Adrenal gland (tissue), 19 donors: ENCODE measurements around the gene OR6A2. TPM values are rescaled to one million over a fixed set of nuclear protein-coding genes. Genes with fewer than 3 reads are reported as not detected.

Experiments used
- DNase-seq, 7 donors: peaks; one replicate each; pipeline ENCODE4 v3.0.0-alpha.2; 2019 to 2020
- H3K27ac ChIP-seq, 5 donors: fragments of 200-600 bp; sonication (generic) in 4 of 5; 1 replicate in 3 of 5; 2 replicates in 2 of 5; pipeline versions ENCODE4 v1.5.1 to v1.8.0; 2016 to 2020; ENCODE audit warnings: mild to moderate bottlenecking in 1 of 5
- H3K27me3 ChIP-seq: fragments of 200-600 bp; 2 replicates; pipeline ENCODE4 v1.8.0; 2021
- H3K36me3 ChIP-seq, 2 donors: fragments of 200-600 bp; replicated peaks in 1 of 2; 1 replicate in 1 of 2; 2 replicates in 1 of 2; pipeline versions ENCODE4 v1.5.1 to v1.8.0; 2018 to 2022
- H3K4me1 ChIP-seq, 2 donors: fragments of 200-600 bp; replicated peaks in 1 of 2; 1 replicate in 1 of 2; 2 replicates in 1 of 2; pipeline versions ENCODE4 v1.5.1 to v1.8.0; 2018 to 2021
- H3K4me3 ChIP-seq, 4 donors: fragments of 200-600 bp; sonication (generic) in 3 of 4; one replicate each; pipeline ENCODE4 v1.5.1; 2016 to 2018
- H3K9me3 ChIP-seq, 3 donors: fragments of 200-600 bp; sonication (generic) in 1 of 3; replicated peaks in 1 of 3; 1 replicate in 2 of 3; 2 replicates in 1 of 3; pipeline versions ENCODE4 v1.5.1 to v1.8.0; 2016 to 2021
- CTCF ChIP-seq, 6 experiments: fragments of 450-650 bp in 4 of 6; fragments of 200-600 bp in 2 of 6; sonication (generic) in 1 of 6; IDR thresholded peaks; 1 replicate in 5 of 6; 2 replicates in 1 of 6; pipeline versions ENCODE4 v1.5.1 to v1.8.0; 2016 to 2021; ENCODE audit warnings: antibody characterized with exemption in 6 of 6, mild to moderate bottlenecking in 2 of 6, moderate library complexity in 1 of 6
- POLR2A ChIP-seq, 2 donors: fragments of 450-650 bp; IDR thresholded peaks; one replicate each; pipeline ENCODE4 v1.6.1; 2017; ENCODE audit warnings: antibody characterized with exemption in 2 of 2, mild to moderate bottlenecking in 2 of 2, moderate library complexity in 1 of 2
- WGBS, 4 donors: extraction: QIAGEN DNeasy Blood & Tissue Kit in 2 of 4; methylation state at CpG; one replicate each; pipeline versions ENCODE4 v1.1.5 to v1.1.7; 2013 to 2017; 5-methylcytosine and 5-hydroxymethylcytosine counted together
- intact Hi-C, 2 donors: fragments of 100-400 bp; cut with DNase I; formaldehyde crosslinking; loops; one replicate each; pipeline versions ENCODE4 v1.14.1 to v1.15.0; 2022 to 2023
- long read RNA-seq, 10 donors: library from polyadenylated mRNA in 3 of 10; unstranded in 2 of 10; stranded (forward) in 1 of 10; transcript quantifications; one replicate each; pipeline ENCODE4 v2.0.0 and lab custom pipeline, GENCODE V29; 2021 to 2026
- polyA plus RNA-seq, 3 donors: library from polyadenylated mRNA; stranded (reverse); fragments of 200-250 nt in 2 of 3; fragments of 350-450 nt in 1 of 3; fragmentation: Illumina TruSeq in 1 of 3; extraction: RNeasy Lipid Tissue Mini Kit (QIAGEN cat#74804) in 1 of 3; gene quantifications; one replicate each; pipeline ENCODE4 v1.2.3, GENCODE V29; 2013 to 2014
- total RNA-seq, 9 donors: library from RNA; depleted of rRNA in 4 of 9; stranded (reverse); fragments of >200 nt in 4 of 9; fragments of 120-200 nt in 1 of 9; fragmentation: NEBNext Ultra II Directional in 1 of 9; extraction: Animal tissue kit (Norgen Biotek cat#: 25700) in 1 of 9; gene quantifications; one replicate each; pipeline versions ENCODE4 v1.1.0 to v1.2.4, GENCODE V29; 2013 to 2023
- donor health status: healthy with polysubstance abuse.
- donor health status: Bipolar disorder and iron deficiency.
- donor health status: DM: yes; HTN: yes; CAD: no.
- donor health status: DM: no; HTN: no; CAD: no.
- donor health status: DM: no; HTN: no; CAD: no.
- donor health status: DM: yes; HTN: yes; CAD: no.

OR6A2 gene
- total RNA-seq, result under 1 TPM in 5 of 9 donors, not detected in 4; 0.07 to 0.39 (median 0.13) TPM
- not detected for polyA plus RNA-seq
- long read RNA-seq, donor 1, result 0 reads
- long read RNA-seq, donor 2, result 0 reads
- long read RNA-seq, donor 3, result 0 reads
- long read RNA-seq, donor 4, result 0 reads
- long read RNA-seq, donor 5, result 0 reads
- long read RNA-seq, donor 6, result 0 reads
- long read RNA-seq, donor 7, result 0 reads
- long read RNA-seq, donor 8, result 0 reads
- long read RNA-seq, donor 9, result 0 reads
- long read RNA-seq, donor 10, result 0 reads

- no peak for DNase-seq
- H3K27ac ChIP-seq, result no peak within 1 kb of the TSS
- intact Hi-C loops, result no loop called here
- H3K9me3 ChIP-seq, result no peaks in the 10 kb centered on the region
- no peaks in the 10 kb centered on the region for H3K36me3 ChIP-seq
- no peaks in the 10 kb centered on the region for H3K27me3 ChIP-seq
- 59 to 83% (median 64%) methylated on average over 1 of the region's 1 CpG for WGBS, 4 donors
- H3K4me3 ChIP-seq, result no peak within 1 kb of the TSS
- TF ChIP-seq POLR2A (IDR thresholded peaks at IDR 0.05) (no peak), CTCF (IDR thresholded peaks at IDR 0.05) (no peak)
- no peaks in the 10 kb centered on the region for H3K4me1 ChIP-seq
Observed at GRCh38 chr11:6799402-6799801, at the start of gene OR6A2. Gene OR6A2, minus strand, starts transcription at chr11:6799689. Its CDS starts 3,981 bp downstream, at chr11:6795708.

GRCh38 chr11:6845383-6845782 is 45.9 kb upstream of the OR6A2 start, which contains the start of gene OR10A5:
Gene OR10A5, plus strand, starts transcription at chr11:6845683. Its CDS starts 0 bp downstream, at chr11:6845683.
- H3K36me3 ChIP-seq, result no peaks in the 10 kb centered on the region
- H3K4me3 ChIP-seq, result no peak within 1 kb of the TSS
- H3K4me1 ChIP-seq, result no peaks in the 10 kb centered on the region
- WGBS, 4 donors, result 59 to 70% (median 64%) methylated on average over 3 of the region's 3 CpGs
- no peaks in the 10 kb centered on the region for H3K27me3 ChIP-seq
- no peak within 1 kb of the TSS for H3K27ac ChIP-seq
- TF ChIP-seq POLR2A (IDR thresholded peaks at IDR 0.05), result no peak
- TF ChIP-seq CTCF (IDR thresholded peaks at IDR 0.05), result no peak
- intact Hi-C loops, result no loop called here
- DNase-seq, result no peak
- no peaks in the 10 kb centered on the region for H3K9me3 ChIP-seq

GRCh38 chr11:6844356-6844755 is 44.9 kb upstream of the OR6A2 start:
- WGBS, 4 donors, result 84 to 93% (median 88%) methylated on average over 5 of the region's 5 CpGs

GRCh38 chr11:6843670-6844069 is 44.2 kb upstream of the OR6A2 start:
- intact Hi-C loops, result no loop called here
- Histone ChIP-seq H3K4me1 (no peaks in the 10 kb centered on the region), H3K36me3 (no peaks in the 10 kb centered on the region), H3K27me3 (no peaks in the 10 kb centered on the region), H3K9me3 (no peaks in the 10 kb centered on the region), H3K27ac (no peak overlapping the region), H3K4me3 (no peak overlapping the region)
- 53 to 60% (median 57%) methylated on average over 2 of the region's 2 CpGs for WGBS, 4 donors
- DNase-seq, result no peak
- TF ChIP-seq CTCF (IDR thresholded peaks at IDR 0.05) (no peak), POLR2A (IDR thresholded peaks at IDR 0.05) (no peak)

More at GRCh38 chr11:6844356-6844755, 44.9 kb upstream of the OR6A2 start:
- no peaks in the 10 kb centered on the region for H3K9me3 ChIP-seq
- no peak overlapping the region for H3K4me3 ChIP-seq
- no peak overlapping the region for H3K27ac ChIP-seq
- intact Hi-C loops, result no loop called here
- TF ChIP-seq POLR2A (IDR thresholded peaks at IDR 0.05), result no peak
- no peak for TF ChIP-seq CTCF (IDR thresholded peaks at IDR 0.05)
- DNase-seq, result no peak
- H3K27me3 ChIP-seq, result no peaks in the 10 kb centered on the region
- H3K4me1 ChIP-seq, result no peaks in the 10 kb centered on the region
- no peaks in the 10 kb centered on the region for H3K36me3 ChIP-seq
